H1 (cell line): ENCODE results near the gene SLC7A14. TPM values are rescaled to one million over a fixed set of nuclear protein-coding genes. Genes with fewer than 3 reads are reported as not detected.

ENCODE experiments used
- ATF3 ChIP-seq: IDR thresholded peaks from 2 replicates; pipeline ENCODE4 v1.6.1; 2011; ENCODE audit warnings: low read depth, mild to moderate bottlenecking, low read length; ENCODE audit not compliant: insufficient read depth
- CHD7 ChIP-seq: fragments of 300-600 bp; sonication (generic); IDR thresholded peaks from 2 replicates; pipeline ENCODE4 v1.7.1; 2012; ENCODE audit warnings: low read length, moderate library complexity, mild to moderate bottlenecking, inconsistent platforms; ENCODE audit not compliant: insufficient replicate concordance
- EGR1 ChIP-seq: IDR thresholded peaks from 2 replicates; pipeline ENCODE4 v1.6.1; 2011; ENCODE audit warnings: low read depth, low read length, borderline replicate concordance
- GABPA ChIP-seq: IDR thresholded peaks from 2 replicates; pipeline ENCODE4 v1.6.1; 2011; ENCODE audit warnings: mild to moderate bottlenecking, low read length, moderate library complexity, borderline replicate concordance; ENCODE audit not compliant: insufficient read depth
- PHF8 ChIP-seq: fragments of 200-600 bp; sonication (generic); conservative IDR thresholded peaks from 2 replicates; pipeline ENCODE4 v1.7.1; 2012; ENCODE audit warnings: low read depth, mild to moderate bottlenecking, inconsistent platforms, low read length, moderate library complexity
- RNF2 ChIP-seq: fragments of 200-900, 300-1000 bp; sonication (generic); IDR thresholded peaks from 2 replicates; pipeline ENCODE4 v1.7.1; 2016; ENCODE audit warnings: borderline replicate concordance, low read depth, mild to moderate bottlenecking, antibody characterized with exemption, low read length; ENCODE audit not compliant: poor library complexity, severe bottlenecking; ENCODE audit errors: missing control alignments
- SAP30 ChIP-seq: fragments of 300-600 bp; sonication (generic); IDR thresholded peaks from 2 replicates; pipeline ENCODE4 v1.7.1; 2012; ENCODE audit warnings: low read length, moderate library complexity, mild to moderate bottlenecking, inconsistent platforms; ENCODE audit not compliant: insufficient read depth, insufficient replicate concordance
- SIX5 ChIP-seq: IDR thresholded peaks from 2 replicates; pipeline ENCODE4 v1.6.1; 2011; ENCODE audit warnings: mild to moderate bottlenecking, low read depth, low read length
- SRF ChIP-seq: IDR thresholded peaks from 2 replicates; pipeline ENCODE4 v1.6.1; 2011; ENCODE audit warnings: mild to moderate bottlenecking, low read depth, low read length, moderate library complexity
- YY1 ChIP-seq: IDR thresholded peaks from 2 replicates; pipeline ENCODE4 v1.6.1; 2011; ENCODE audit warnings: low read depth, mild to moderate bottlenecking, low read length
- ZNF274 ChIP-seq: IDR thresholded peaks from 2 replicates; pipeline ENCODE4 v1.7.0; 2012; ENCODE audit warnings: low read length, borderline replicate concordance; ENCODE audit errors: extremely low read depth
- polyA plus RNA-seq, 7 experiments: library from polyadenylated mRNA; depleted of rRNA in 3 of 7; stranded (reverse) in 5 of 7; unstranded in 2 of 7; fragments of >200 nt in 5 of 7; fragments of 200-250 nt in 2 of 7; gene quantifications; 1 replicate in 5 of 7; 2 replicates in 1 of 7; 4 replicates in 1 of 7; pipeline versions ENCODE4 v1.2.1 to v1.2.3, GENCODE V29; 2011 to 2013; ENCODE audit warnings: missing spikeins in 2 of 7, mixed read lengths in 2 of 7
- total RNA-seq: library from RNA; stranded (reverse); fragmentation: NEBNext Ultra II Directional; extraction: Animal tissue kit (Norgen Biotek cat#: 25700); gene quantifications from 2 replicates; pipeline ENCODE4 v1.2.1, GENCODE V29; 2021

SLC7A14 gene
- total and polyA plus RNA-seq, 2 of the 8 experiments (the other 6 are each of a cell fraction or from before 2014, with no cell fraction given) = 0.21 to 0.95 TPM

DNA sequence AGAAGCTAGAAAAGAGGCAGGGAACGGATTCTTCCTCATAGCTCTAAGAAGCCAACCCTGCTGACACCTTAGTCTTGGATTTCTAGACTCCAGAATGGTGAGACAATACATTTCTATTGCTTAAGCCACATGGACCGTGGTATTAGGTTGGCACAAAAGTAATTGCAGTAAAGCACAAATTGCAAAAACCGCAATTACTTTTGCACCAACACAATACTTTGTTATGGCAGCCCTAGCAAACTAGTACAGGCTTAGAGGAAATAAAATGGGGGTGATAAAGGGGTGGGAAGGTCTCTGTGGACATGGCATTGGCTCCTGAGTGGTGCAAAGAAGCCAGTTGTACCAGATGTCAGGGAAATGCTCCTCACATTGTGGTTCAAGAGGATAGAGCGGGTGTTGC is 56.0 kb downstream of the SLC7A14 start (continued):
- TF ChIP-seq CHD7 (no peak), EGR1 (no peak), GABPA (no peak), PHF8 (no peak), ZNF274 (no peak), RNF2 (no peak), SAP30 (no peak), ATF3 (no peak), YY1 (no peak), SRF (no peak), SIX5 (no peak)
